WTC11 (cell line): ENCODE data around the gene ZNF503.

Experiments used
- CREM ChIP-seq: sonication (generic); formaldehyde crosslinking; IDR thresholded peaks from 2 replicates; pipeline ENCODE4 v1.8.1; 2022; ENCODE audit warnings: mild to moderate bottlenecking, missing genetic modification reagents, moderate library complexity
- CTCF ChIP-seq: fragments of 200-600 bp; IDR thresholded peaks from 2 replicates; pipeline ENCODE4 v1.8.0; 2022; ENCODE audit warnings: antibody characterized with exemption
- NR3C1 ChIP-seq: sonication (generic); formaldehyde crosslinking; conservative IDR thresholded peaks from 2 replicates; pipeline ENCODE4 v1.8.1; 2023; ENCODE audit warnings: low read depth, mild to moderate bottlenecking, missing genetic modification reagents
- ZNF416 ChIP-seq: fragments of 250-450 bp; sonication (Bioruptor Pico); IDR thresholded peaks from 2 replicates; pipeline ENCODE4 v1.9.0; 2021; ENCODE audit warnings: mild to moderate bottlenecking, inconsistent platforms

GRCh38 chr10:75407713-75408508, 6.3 kb upstream of the ZNF503 start:
- TF ChIP-seq ZNF416 (CRISPR knock-in tag): no peak
- no peak for TF ChIP-seq CREM (CRISPR knock-in tag)
- TF ChIP-seq CTCF: no peak
- no peak for TF ChIP-seq NR3C1 (CRISPR knock-in tag)
